Measurements from ENCODE around the gene ARHGAP33.
"Not testable (repeated sequence)": the region's sequence is repeated elsewhere in the genome, so short reads cannot be mapped to it uniquely, and the experiment has no call there.

Gene ARHGAP33

DNA sequence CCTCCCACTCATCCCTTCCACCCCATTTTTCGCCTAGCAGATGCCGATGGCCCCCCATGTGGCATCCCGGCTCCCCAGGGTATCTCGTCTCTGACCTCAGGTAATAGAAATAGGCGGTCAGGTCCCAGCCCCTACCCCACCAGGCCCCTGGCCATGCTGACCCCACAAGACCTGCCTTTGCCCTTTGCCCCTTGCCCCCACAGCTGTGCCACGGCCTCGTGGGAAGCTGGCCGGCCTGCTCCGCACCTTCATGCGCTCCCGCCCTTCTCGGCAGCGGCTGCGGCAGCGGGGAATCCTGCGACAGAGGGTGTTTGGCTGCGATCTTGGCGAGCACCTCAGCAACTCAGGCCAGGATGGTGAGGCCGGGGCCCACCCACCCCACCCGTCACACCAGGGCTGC, 5.4 kb downstream of the ARHGAP33 start:
- no peak for DNase-seq

DNA sequence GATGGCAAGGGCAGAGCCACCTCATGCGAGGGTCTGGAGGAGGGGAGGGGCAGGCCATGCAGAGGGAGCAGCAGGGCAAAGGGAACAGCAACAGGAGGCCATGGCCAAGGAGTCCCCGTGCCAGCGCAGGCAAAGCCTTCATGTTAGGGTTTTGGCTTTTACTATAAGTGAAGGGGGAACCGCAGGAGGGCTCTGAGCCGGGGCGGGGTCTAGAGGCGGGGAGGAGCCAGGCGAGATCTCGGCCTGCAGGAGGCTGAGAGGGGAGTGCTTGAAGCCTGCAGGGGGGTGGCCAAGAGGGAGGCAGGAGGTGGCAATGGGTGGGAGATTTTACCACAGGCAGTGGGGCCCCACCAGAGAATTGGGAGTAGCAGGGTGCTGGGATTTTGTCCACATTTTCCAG, 6.3 kb downstream of the ARHGAP33 start:
- DNase-seq, result no peak

DNA sequence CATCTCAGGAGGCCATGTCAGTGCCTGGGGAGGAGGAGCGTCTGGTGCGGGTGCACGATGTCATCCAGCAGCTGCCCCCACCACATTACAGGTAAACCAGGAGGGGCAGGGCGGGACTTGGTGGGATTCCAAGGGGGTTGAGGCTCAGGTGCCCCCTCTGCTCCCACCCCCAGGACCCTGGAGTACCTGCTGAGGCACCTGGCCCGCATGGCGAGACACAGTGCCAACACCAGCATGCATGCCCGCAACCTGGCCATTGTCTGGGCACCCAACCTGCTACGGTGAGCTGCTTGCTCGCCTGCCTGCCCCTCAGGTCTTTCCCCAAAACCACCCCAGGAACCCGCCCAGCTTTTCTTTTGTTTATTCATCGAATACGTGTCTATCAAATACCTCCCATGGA, 7.2 kb downstream of the ARHGAP33 start:
- DNase-seq, result no peak

DNA sequence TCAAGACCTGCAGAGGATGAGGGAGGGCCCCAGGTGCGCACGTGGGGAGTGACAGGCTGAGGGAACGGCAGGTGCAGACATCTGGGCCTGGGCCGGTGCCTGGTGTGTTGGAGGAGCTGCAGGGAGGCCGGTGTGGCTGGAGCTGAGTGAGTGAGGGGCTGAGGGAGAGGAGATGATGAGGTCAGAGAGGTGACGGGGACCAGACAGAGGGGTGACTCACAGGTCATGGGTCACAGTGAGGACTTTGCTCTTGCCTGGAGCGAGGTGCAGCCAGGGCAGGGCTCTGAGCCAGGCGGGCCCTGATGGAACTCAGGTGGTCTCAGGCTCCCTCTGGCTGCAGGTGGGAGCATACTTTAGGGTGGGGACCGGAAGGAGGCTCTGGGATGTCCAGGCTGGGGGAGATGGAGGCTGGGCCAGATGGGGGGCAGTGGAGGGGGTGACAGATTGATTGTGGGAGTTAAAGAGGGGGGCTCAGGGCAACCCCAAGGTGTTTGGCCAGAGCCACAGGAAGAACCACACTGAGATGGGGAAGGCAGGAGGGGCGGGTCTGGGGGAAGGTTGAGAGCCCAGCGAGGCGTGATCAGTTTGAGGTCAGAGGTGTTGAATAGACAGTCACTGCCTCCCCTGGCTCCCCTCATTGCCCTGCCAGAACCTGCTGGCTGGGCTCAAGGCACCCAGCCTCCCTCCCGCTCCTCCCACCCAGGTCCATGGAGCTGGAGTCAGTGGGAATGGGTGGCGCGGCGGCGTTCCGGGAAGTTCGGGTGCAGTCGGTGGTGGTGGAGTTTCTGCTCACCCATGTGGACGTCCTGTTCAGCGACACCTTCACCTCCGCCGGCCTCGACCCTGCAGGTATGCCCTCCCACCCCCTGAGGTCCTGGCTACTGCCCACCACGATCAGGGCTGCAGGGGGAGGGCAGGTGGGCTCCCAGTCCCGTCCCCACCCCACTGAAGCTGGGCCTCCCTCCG, 8.4 kb downstream of the ARHGAP33 start:
- no peak for DNase-seq

DNA sequence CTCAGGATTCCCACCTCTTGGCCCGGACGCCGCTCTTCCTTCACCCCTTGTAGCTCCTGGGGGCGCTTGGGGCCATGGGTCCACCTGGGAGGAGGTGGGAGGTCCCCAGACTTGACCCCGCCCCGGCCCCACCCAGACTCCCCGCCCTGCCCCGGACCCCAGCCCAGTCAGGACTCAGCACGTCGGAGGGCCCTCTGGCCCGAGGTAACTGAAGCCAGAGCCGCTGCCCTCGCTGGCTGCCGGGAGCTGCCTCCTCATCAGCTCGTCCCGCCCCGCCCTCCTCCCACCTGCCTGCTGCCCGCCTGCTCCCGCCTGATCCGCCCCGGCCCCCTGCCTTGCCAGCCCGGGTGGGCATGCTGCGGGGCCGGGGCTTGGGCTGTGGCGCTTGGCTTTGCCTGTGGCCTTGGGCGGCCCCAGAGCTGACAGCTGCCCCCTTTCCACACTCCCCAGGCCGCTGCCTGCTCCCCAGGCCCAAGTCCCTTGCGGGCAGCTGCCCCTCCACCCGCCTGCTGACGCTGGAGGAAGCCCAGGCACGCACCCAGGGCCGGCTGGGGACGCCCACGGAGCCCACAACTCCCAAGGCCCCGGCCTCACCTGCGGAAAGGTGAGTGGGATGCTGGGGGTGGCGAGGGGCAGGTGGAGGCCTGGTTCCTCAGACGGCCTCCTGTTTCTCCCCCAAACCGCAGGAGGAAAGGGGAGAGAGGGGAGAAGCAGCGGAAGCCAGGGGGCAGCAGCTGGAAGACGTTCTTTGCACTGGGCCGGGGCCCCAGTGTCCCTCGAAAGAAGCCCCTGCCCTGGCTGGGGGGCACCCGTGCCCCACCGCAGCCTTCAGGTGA, 9.4 kb downstream of the ARHGAP33 start:
- DNase-seq, result no peak

DNA sequence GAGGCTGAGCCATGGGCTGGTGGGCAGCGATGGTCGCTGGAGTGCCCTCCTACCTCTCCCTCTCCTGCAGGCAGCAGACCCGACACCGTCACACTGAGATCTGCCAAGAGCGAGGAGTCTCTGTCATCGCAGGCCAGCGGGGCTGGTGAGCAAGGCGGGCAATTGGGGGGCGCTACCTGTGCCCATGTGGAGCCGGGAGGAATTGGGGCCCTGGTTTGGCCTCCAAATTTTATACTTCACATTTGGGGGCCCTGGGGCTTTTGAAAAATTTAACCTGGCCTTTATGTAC, 9.9 kb downstream of the ARHGAP33 start:
- DNase-seq, result no peak

DNA sequence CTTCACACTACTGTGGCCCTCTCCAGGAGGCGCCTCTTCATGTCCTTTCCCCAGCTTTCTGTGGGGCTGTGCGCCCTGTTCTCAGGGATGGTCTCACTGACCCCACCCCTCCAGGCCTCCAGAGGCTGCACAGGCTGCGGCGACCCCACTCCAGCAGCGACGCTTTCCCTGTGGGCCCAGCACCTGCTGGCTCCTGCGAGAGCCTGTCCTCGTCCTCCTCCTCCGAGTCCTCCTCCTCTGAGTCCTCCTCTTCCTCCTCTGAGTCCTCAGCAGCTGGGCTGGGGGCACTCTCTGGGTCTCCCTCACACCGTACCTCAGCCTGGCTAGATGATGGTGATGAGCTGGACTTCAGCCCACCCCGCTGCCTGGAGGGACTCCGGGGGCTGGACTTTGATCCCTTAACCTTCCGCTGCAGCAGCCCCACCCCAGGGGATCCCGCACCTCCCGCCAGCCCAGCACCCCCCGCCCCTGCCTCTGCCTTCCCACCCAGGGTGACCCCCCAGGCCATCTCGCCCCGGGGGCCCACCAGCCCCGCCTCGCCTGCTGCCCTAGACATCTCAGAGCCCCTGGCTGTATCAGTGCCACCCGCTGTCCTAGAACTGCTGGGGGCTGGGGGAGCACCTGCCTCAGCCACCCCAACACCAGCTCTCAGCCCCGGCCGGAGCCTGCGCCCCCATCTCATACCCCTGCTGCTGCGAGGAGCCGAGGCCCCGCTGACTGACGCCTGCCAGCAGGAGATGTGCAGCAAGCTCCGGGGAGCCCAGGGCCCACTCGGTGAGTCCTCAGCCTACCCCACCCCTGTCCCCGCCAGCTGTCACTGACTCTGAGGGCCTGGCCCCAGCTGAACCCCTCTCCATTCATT, 11.2 kb downstream of the ARHGAP33 start:
- no peak for DNase-seq

DNA sequence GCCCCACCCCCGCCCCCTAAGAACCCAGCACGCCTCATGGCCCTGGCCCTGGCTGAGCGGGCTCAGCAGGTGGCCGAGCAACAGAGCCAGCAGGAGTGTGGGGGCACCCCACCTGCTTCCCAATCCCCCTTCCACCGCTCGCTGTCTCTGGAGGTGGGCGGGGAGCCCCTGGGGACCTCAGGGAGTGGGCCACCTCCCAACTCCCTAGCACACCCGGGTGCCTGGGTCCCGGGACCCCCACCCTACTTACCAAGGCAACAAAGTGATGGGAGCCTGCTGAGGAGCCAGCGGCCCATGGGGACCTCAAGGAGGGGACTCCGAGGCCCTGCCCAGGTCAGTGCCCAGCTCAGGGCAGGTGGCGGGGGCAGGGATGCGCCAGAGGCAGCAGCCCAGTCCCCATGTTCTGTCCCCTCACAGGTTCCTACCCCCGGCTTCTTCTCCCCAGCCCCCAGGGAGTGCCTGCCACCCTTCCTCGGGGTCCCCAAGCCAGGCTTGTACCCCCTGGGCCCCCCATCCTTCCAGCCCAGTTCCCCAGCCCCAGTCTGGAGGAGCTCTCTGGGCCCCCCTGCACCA, 11.9 kb downstream of the ARHGAP33 start:
- no peak for DNase-seq

DNA sequence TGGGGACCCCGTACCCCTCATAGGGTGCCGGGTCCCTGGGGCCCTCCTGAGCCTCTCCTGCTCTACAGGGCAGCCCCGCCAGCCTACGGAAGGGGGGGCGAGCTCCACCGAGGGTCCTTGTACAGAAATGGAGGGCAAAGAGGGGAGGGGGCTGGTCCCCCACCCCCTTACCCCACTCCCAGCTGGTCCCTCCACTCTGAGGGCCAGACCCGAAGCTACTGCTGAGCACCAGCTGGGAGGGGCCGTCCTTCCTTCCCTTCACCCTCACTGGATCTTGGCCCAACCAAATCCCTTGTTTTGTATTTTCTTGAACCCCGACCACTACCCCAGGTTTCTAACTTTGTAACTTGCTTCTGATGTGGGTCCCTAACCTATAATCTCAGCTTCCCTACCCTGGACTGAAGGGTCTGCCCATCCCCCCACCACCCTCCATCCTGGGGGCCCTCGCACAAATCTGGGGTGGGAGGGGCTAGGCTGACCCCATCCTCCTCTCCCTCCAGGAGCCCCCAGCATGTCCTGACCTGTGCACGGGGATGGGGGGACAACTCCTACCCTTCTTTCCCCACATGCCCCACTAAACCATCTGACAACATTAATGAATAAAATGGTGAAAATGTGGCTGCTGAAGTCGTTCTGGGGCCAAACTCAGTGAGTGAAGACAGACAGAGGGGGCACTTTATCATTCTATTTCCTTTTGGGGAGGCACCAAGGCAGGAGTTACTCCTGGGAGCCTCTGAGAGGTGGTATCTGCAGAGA, 13.0 kb downstream of the ARHGAP33 start:
- DNase-seq, result no peak

DNA sequence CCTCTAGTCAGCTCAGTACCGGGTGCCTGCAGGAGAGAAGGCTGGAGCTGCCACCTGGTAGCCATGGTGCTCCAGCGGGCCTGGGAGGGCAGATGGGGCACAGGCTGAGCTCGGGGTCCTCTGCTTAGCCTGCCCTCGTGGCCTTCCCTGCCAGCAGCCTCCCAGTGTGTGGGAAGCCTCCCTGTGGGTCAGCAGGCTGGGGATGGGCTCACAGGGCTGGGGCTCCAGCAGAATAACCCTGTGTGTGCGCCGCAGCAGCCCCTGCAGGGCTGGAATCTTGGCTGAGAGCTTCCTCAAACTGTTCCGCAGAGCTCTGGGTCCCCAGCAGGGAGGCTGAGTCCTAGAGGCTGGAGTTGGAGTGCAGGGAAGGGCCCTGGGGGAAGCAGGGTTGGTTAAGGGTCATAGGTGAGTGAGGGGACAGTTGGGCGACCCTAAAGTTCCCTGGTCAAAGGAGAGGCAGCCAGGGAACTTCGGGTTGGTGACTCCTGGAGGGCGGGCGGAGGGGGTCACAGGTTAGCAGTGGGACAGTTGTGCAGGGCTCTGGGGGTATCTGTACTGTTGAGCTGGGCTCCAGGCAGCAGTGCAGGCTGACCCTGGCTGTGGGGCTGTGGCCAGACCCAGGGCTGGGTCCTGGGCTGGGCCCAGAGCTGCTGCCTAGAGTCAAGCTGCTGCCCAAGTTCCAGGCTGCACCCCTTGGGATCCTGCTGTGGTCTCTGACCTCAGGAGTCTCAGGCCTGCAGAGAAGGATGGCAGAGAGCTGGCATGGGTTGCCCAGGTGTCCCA, 14.0 kb downstream of the ARHGAP33 start:
- no peak for DNase-seq

DNA sequence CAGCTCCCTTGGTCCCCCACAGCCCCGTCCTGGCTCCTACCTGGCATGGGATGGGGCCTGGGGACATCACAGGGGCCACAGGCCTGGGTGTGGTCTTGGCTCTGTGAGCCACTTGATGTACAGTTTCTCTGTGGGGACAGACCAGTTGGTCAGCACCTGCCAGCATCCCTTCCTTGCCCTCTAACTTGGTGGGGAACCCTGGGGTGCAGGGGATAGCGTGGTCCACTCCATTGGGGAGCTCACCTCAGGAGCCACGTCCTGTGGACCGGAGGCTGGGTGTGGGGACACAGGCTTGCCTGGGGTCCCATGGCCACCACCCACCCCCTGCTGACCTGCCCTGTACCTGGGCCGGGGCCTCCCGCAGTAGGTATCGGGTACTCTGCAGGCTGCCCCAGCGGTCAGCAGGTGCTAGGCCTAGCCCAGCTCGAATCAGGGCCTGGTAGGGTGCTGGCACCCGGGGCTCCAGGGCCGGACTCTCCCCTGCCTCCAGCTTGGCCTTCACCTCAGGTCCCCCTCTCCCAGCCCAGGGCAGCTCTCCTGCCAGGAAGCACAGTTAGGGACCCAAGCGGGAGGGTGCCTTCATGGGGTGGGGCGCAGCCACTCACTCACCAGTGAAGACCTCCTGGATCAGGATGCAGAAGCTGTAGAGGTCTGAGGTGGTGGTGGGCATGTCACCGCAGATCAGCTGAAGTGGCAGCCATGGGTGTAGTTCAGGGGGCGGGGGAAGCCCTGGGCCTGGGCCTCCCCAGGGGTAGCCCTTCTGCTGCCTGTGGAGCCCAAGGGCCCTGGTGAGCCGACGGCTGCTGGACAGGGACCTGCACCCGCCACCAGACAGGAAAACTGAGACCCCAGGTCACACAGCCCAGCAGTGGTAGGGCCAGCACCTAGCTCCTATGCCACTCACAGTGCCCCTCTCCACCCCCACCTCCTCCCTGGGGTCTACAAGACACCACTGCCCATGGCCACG, 14.9 kb downstream of the ARHGAP33 start:
- DNase-seq, result no peak

DNA sequence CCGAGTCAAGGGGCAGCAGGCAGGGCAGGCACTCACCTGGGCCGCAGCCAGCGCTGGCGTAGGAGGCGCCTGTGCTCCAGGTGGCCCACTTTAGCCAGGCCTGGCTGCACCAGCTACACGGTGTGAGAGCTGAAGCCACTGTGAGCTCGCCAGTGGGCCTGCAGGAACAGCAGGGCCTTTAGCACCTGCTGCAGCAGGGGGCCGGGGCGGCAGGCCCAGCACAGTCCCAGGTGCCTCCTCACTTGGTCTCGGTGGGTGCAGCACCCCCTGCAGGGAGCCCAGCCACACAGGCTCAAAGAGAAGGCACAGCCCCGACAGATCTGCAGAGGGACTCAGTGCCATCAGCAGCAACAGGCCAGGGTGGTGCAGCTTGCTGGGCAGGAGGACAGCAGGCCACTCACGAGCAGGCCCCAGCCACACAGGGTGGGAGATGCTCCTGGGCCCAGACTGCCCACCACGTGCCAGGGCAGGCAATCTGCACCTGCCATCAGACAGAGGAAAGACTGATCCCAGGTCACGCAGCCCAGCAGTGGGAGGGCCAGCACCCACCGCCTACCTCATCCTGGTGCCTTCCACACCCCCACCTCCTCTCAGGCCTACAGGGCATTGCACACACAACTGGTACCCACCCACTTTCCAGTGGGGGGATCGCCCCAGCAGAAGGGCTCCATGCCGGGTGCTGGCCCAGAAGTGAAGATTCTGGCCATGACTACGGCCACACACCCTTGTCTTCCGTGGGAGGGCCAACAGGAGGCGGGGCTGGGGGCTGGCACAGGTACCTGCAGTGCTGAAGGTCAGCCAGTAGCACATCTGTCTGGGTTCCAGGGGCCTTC, 15.8 kb downstream of the ARHGAP33 start:
- DNase-seq, result no peak

DNA sequence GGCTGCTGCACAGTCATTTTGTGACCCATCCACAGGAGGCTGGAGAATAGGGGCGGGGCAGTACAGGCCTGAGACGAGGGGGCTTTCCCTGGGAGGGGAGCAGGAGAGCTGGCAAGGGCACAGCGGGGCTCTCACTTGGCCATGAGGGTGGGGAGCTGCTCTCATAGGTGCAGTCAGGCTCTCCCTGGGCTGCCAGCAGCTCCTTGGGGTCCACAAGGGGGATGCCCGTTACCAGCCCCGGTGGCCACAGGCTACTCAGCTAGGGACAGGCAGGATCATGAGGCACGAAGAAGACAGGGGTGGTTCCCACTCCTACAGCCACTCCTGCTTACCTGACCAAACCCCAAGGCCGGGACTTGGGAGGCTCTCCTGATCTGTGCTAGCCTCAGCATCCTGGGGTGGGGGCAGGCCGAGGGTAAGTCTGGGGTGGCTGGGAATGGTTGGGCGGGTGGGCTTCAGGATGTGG, 16.5 kb downstream of the ARHGAP33 start:
- DNase-seq, result no peak

DNA sequence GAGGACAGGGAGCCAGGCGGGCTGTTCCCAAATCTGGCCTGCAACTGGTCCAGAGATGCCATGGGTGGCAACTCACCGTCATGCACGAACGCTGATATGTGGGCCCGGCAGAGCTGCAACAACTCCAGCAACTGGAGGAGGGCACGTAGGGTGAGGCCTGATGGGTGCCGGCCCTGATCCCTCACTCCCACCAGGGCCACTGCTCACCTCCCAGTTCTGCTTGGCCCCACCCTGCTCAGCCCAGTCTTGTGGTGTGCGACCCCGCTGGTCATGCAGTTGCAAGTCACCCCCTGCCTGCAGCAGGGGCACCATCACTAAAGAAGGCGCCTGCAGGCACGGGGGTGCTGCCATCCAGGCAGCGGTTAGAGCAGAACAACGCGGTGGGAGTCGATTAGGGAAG, 16.9 kb downstream of the ARHGAP33 start:
- DNase-seq, result no peak

DNA sequence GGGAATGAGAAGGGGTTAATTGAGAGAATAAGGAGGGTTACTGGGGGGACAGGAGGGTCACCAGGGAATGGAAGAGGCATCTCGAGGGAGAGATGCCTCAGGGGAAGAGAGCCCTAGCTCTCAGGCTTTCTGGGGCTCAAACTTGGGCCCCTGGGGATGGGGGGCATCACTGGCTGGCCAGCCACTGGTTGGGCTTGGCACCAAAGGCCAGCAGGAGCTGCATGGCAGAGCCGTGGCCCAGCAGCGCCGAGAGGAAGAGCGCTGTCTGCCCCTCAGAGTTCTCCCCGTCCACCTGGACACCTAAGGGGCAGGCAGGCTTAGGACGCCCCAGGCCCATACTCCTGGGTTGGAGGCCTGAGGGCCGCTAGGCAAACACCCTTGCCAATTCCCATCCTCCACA, 17.5 kb downstream of the ARHGAP33 start:
- DNase-seq, result no peak

DNA sequence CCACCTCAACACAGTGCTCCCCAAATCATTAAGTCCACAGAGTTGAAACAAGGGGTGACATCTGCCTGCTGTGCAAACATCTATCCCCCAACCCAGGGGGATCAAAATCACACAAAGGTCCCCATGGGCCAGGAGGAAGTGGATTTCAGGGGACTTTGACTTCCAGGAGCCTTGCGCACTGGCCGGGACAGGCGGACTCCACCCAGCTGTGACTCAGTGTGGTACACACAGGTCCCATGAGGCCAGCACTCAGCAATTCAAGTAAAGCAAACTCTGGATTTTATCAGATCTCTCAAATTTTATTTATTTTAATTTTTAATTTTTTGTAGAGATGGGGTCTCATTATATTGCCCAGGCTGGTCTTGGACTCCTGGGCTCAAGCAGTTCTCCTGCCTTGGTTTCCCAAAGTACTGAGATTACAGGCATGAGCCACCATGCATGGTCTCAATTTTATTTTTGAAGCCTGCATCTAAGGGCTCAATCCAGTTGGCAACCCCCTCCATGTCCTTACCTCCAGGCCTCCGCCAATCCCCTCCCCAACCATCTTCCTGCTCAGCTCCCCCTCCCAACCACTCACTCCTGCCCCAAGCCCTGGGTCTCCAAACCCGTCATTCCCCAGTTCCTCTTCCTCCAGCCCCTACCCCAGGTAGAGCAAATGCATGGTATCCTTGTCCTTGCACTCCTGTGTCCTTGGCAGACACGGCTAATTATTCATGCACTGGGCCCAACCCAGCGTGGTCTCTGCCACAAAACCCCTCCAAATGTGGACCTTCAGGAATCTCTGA, 18.2 kb downstream of the ARHGAP33 start:
- no peak for DNase-seq

DNA sequence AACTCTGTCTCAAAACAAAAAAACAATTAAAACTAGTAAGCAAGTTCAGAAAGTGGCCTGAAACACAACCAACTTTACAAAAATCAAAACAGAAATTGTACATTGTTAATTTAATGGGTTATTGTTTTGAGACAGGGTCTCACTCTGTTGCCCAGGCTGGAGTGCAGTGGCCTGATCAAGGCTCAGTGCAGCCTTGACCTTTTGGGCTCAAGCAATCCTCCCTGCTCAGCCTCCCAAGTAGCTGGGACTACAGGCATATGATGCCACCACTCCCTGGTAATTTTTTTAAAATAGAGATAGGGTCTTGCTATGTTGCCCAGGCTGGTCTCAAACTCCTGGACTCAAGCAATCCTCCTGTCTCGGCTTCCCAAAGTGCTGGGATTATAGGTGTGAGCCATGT, 20.2 kb downstream of the ARHGAP33 start:
- not testable (repeated sequence) for DNase-seq

Measured in activated CD8-positive, alpha-beta memory T cell treated with anti-CD3 and anti-CD28 coated beads for 24 hours (primary cell).